Measurements from ENCODE around the gene SLC37A1.

- TF ChIP-seq TAF1 (IDR thresholded peaks at IDR 0.05; ENCODE audit: borderline replicate concordance, insufficient read depth, low read length) (no peak), POLR2AphosphoS5 (IDR thresholded peaks at IDR 0.05; ENCODE audit: low read depth, low read length) (no peak), SIN3A (IDR thresholded peaks at IDR 0.05; ENCODE audit: borderline replicate concordance, insufficient read depth, low read length) (no peak)
- TF ChIP-seq, protein P1, sequence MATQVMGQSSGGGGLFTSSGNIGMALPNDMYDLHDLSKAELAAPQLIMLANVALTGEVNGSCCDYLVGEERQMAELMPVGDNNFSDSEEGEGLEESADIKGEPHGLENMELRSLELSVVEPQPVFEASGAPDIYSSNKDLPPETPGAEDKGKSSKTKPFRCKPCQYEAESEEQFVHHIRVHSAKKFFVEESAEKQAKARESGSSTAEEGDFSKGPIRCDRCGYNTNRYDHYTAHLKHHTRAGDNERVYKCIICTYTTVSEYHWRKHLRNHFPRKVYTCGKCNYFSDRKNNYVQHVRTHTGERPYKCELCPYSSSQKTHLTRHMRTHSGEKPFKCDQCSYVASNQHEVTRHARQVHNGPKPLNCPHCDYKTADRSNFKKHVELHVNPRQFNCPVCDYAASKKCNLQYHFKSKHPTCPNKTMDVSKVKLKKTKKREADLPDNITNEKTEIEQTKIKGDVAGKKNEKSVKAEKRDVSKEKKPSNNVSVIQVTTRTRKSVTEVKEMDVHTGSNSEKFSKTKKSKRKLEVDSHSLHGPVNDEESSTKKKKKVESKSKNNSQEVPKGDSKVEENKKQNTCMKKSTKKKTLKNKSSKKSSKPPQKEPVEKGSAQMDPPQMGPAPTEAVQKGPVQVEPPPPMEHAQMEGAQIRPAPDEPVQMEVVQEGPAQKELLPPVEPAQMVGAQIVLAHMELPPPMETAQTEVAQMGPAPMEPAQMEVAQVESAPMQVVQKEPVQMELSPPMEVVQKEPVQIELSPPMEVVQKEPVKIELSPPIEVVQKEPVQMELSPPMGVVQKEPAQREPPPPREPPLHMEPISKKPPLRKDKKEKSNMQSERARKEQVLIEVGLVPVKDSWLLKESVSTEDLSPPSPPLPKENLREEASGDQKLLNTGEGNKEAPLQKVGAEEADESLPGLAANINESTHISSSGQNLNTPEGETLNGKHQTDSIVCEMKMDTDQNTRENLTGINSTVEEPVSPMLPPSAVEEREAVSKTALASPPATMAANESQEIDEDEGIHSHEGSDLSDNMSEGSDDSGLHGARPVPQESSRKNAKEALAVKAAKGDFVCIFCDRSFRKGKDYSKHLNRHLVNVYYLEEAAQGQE (IDR thresholded peaks at IDR 0.05; ENCODE audit: insufficient read depth in 1 of 2, low read depth in 2 of 2, low read length in 2 of 2): no peak
These were observed 23.7 kb upstream of the SLC37A1 start for GRCh38 chr21:42489991-42490390.
